K562 (cell line): ENCODE results near the gene CASP9. TPM values are rescaled to one million over a fixed set of nuclear protein-coding genes. Genes with fewer than 3 reads are reported as not detected.

Experiments
- BMI1 ChIP-seq: fragments of 150-350 bp; IDR thresholded peaks from 2 replicates; pipeline ENCODE4 v1.6.1; 2014; ENCODE audit warnings: low read length
- CC2D1A ChIP-seq: fragments of 450-650 bp; IDR thresholded peaks from 2 replicates; pipeline ENCODE4 v1.6.1; 2017; ENCODE audit warnings: mild to moderate bottlenecking
- EWSR1 ChIP-seq: fragments of 450-650 bp; IDR thresholded peaks from 2 replicates; pipeline ENCODE4 v1.6.1; 2018; ENCODE audit warnings: borderline replicate concordance, mild to moderate bottlenecking, low read depth, moderate library complexity; ENCODE audit not compliant: partially characterized antibody
- FIP1L1 ChIP-seq: fragments of 200-400 bp; formaldehyde crosslinking; IDR thresholded peaks from 2 replicates; pipeline ENCODE4 v1.6.1; 2018; ENCODE audit warnings: mild to moderate bottlenecking, low read depth, low read length; ENCODE audit not compliant: poor library complexity, severe bottlenecking
- FOSL1 ChIP-seq: fragments of 200-800 bp; sonication (Bioruptor generic); conservative IDR thresholded peaks from 2 replicates; pipeline ENCODE4 v1.6.1; 2016; ENCODE audit warnings: missing genetic modification characterization, missing compliant biosample characterization
- FOXM1 ChIP-seq, 2 experiments: fragments of 450-650 bp in 1 of 2; sonication (generic) in 1 of 2; formaldehyde crosslinking in 1 of 2; IDR thresholded peaks; 2 replicates each; pipeline versions ENCODE4 v1.6.1 to v1.9.0; 2017 to 2022; ENCODE audit warnings: low read depth in 2 of 2, mild to moderate bottlenecking in 2 of 2, missing genetic modification reagents in 1 of 2, moderate library complexity in 1 of 2
- PML ChIP-seq: IDR thresholded peaks from 2 replicates; pipeline ENCODE4 v1.6.1; 2012; ENCODE audit warnings: low read length, inconsistent platforms
- POLR2B ChIP-seq: fragments of 450-650 bp; IDR thresholded peaks from 2 replicates; pipeline ENCODE4 v1.6.1; 2018; ENCODE audit warnings: low read depth; ENCODE audit not compliant: partially characterized antibody
- RAD21 ChIP-seq, 2 experiments: fragments of 250-450 bp in 1 of 2; fragments of 450-650 bp in 1 of 2; sonication (Bioruptor Pico) in 1 of 2; formaldehyde crosslinking in 1 of 2; IDR thresholded peaks in 1 of 2; conservative IDR thresholded peaks in 1 of 2; 2 replicates each; pipeline versions ENCODE4 v1.4.0 to v1.8.0; 2020 to 2022; ENCODE audit warnings: mild to moderate bottlenecking in 2 of 2, moderate library complexity in 1 of 2
- RAD51 ChIP-seq: fragments of 450-650 bp; IDR thresholded peaks from 2 replicates; pipeline ENCODE4 v1.7.1; 2016; ENCODE audit warnings: low read depth, mild to moderate bottlenecking, borderline replicate concordance
- TEAD4 ChIP-seq, 2 experiments: sonication (generic) in 1 of 2; formaldehyde crosslinking in 1 of 2; IDR thresholded peaks; 2 replicates each; pipeline versions ENCODE4 v1.6.1 to v1.8.0; 2012 to 2022; ENCODE audit warnings: borderline replicate concordance in 1 of 2, inconsistent platforms in 1 of 2, low read length in 1 of 2, mild to moderate bottlenecking in 1 of 2, missing genetic modification reagents in 1 of 2
- TOE1 ChIP-seq, 2 experiments: fragments of 450-650 bp in 1 of 2; sonication (generic) in 1 of 2; formaldehyde crosslinking in 1 of 2; IDR thresholded peaks; 2 replicates each; pipeline versions ENCODE4 v1.7.1 to v1.8.0; 2016 to 2022; ENCODE audit warnings: borderline replicate concordance in 2 of 2, mild to moderate bottlenecking in 2 of 2, antibody characterized with exemption in 1 of 2, inconsistent platforms in 1 of 2, low read depth in 1 of 2, missing genetic modification reagents in 1 of 2, moderate library complexity in 1 of 2
- ZNF12 ChIP-seq: sonication (generic); formaldehyde crosslinking; IDR thresholded peaks from 2 replicates; pipeline ENCODE4 v1.4.0; 2020; ENCODE audit warnings: mild to moderate bottlenecking, missing genetic modification reagents
- ZNF274 ChIP-seq: IDR thresholded peaks from 2 replicates; pipeline ENCODE4 v1.6.1; 2011; ENCODE audit warnings: low read depth, mild to moderate bottlenecking, low read length, moderate library complexity, borderline replicate concordance
- ZNF589 ChIP-seq: fragments of 200-800 bp; sonication (Bioruptor generic); IDR thresholded peaks from 2 replicates; pipeline ENCODE4 v1.6.1; 2016; ENCODE audit warnings: low read depth, missing genetic modification characterization, missing compliant biosample characterization
- polyA plus RNA-seq, 8 experiments: library from polyadenylated mRNA; depleted of rRNA in 4 of 8; stranded (reverse) in 5 of 8; unstranded in 3 of 8; fragments of >200 nt; fragmentation: Nextera tagmentation in 2 of 8; fragmentation: Illumina TruSeq in 1 of 8; extraction: Ambion mirVana in 2 of 8; extraction: Trizol in 1 of 8; gene quantifications; 2 replicates each; pipeline versions ENCODE4 v1.2.1 to v1.2.3, GENCODE V29; 2011 to 2014; ENCODE audit warnings: inconsistent platforms in 1 of 8, missing spikeins in 1 of 8
- total RNA-seq, 7 experiments: library from RNA; depleted of rRNA in 6 of 7; stranded (reverse); fragments of >200 nt in 6 of 7; fragmentation: Illumina TruSeq in 2 of 7; extraction: Trizol in 2 of 7; gene quantifications; 2 replicates each; pipeline versions ENCODE4 v1.2.1 to v1.2.3, GENCODE V29; 2011 to 2021; ENCODE audit warnings: low replicate concordance in 1 of 7
- TF ChIP-seq, protein P1 (sequence below): sonication (generic); formaldehyde crosslinking; IDR thresholded peaks from 2 replicates; pipeline ENCODE4 v1.8.0; 2022; ENCODE audit warnings: mild to moderate bottlenecking, missing genetic modification reagents
- TF ChIP-seq, protein P2 (sequence below): fragments of 450-650 bp; IDR thresholded peaks from 2 replicates; pipeline ENCODE4 v1.6.1; 2016; ENCODE audit warnings: missing biosample characterization, missing genetic modification characterization
- TF ChIP-seq, protein P3 (sequence below): fragments of 450-650 bp; IDR thresholded peaks from 2 replicates; pipeline ENCODE4 v1.6.1; 2016; ENCODE audit warnings: borderline replicate concordance

CASP9 gene
- total and polyA plus RNA-seq, 9 of the 15 experiments (the other 6 are each of a cell fraction or from before 2014, with no cell fraction given), result 10.8 to 54.1 (median 30.7) TPM

DNA sequence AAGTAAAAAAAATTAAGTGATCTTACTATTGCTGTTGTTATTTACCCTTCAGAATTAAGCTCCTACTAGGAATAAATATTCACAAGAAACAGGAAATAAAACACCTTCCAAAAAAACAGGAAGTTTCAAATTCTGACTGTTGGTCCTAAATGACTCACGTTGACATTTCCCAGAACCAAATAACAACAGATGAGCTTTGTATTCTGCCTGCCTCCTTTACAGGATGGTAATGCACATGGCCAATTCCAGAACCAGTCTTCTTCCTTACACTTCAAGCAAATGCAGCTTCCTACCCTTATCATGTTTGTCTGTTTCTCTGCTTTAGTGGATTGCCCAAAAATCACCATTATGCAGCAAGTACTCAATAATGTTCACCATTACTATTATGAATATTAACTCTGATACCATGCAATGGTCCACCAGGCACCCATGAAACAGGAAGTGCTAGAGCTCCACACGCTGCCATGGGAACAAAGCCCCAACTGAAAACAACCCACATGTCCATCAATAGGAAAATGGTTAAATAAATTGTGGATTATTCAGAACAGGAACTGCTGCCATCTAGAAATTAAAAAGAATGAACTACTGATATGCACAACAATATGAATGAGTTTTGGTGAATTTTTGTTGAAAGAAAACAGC lies 8.9 kb downstream of the CASP9 start (continued):
- TF ChIP-seq TEAD4 (IDR thresholded peaks at IDR 0.05; ENCODE audit: low read length) (peak; percentile 16; the same call in 1 of the 2 replicates), TEAD4 (CRISPR knock-in tag; IDR thresholded peaks at IDR 0.05; ENCODE audit: borderline replicate concordance) (no peak), BMI1 (no peak), FOXM1 (IDR thresholded peaks at IDR 0.05; ENCODE audit: low read depth) (peak; percentile 32; the same call in 1 of the 2 replicates), FOXM1 (CRISPR knock-in tag; IDR thresholded peaks at IDR 0.05; ENCODE audit: low read depth) (no peak), RAD51 (no peak), PML (no peak), ZNF12 (CRISPR knock-in tag) (no peak), RAD21 (CRISPR knock-in tag; conservative IDR thresholded peaks at IDR 0.05 in 1 of 2, IDR thresholded peaks at IDR 0.05 in 1 of 2) (no peak), POLR2B (no peak), ZNF274 (no peak), ZNF589 (no peak), FOSL1 (tag) (peak; percentile 93), TOE1 (IDR thresholded peaks at IDR 0.05; ENCODE audit: borderline replicate concordance) (no peak), TOE1 (CRISPR knock-in tag; IDR thresholded peaks at IDR 0.05; ENCODE audit: borderline replicate concordance, low read depth) (no peak), CC2D1A (no peak), FIP1L1 (no peak), EWSR1 (no peak)
- TF ChIP-seq, protein P1, sequence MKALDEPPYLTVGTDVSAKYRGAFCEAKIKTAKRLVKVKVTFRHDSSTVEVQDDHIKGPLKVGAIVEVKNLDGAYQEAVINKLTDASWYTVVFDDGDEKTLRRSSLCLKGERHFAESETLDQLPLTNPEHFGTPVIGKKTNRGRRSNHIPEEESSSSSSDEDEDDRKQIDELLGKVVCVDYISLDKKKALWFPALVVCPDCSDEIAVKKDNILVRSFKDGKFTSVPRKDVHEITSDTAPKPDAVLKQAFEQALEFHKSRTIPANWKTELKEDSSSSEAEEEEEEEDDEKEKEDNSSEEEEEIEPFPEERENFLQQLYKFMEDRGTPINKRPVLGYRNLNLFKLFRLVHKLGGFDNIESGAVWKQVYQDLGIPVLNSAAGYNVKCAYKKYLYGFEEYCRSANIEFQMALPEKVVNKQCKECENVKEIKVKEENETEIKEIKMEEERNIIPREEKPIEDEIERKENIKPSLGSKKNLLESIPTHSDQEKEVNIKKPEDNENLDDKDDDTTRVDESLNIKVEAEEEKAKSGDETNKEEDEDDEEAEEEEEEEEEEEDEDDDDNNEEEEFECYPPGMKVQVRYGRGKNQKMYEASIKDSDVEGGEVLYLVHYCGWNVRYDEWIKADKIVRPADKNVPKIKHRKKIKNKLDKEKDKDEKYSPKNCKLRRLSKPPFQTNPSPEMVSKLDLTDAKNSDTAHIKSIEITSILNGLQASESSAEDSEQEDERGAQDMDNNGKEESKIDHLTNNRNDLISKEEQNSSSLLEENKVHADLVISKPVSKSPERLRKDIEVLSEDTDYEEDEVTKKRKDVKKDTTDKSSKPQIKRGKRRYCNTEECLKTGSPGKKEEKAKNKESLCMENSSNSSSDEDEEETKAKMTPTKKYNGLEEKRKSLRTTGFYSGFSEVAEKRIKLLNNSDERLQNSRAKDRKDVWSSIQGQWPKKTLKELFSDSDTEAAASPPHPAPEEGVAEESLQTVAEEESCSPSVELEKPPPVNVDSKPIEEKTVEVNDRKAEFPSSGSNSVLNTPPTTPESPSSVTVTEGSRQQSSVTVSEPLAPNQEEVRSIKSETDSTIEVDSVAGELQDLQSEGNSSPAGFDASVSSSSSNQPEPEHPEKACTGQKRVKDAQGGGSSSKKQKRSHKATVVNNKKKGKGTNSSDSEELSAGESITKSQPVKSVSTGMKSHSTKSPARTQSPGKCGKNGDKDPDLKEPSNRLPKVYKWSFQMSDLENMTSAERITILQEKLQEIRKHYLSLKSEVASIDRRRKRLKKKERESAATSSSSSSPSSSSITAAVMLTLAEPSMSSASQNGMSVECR (CRISPR knock-in tag), result no peak
- TF ChIP-seq, protein P2, sequence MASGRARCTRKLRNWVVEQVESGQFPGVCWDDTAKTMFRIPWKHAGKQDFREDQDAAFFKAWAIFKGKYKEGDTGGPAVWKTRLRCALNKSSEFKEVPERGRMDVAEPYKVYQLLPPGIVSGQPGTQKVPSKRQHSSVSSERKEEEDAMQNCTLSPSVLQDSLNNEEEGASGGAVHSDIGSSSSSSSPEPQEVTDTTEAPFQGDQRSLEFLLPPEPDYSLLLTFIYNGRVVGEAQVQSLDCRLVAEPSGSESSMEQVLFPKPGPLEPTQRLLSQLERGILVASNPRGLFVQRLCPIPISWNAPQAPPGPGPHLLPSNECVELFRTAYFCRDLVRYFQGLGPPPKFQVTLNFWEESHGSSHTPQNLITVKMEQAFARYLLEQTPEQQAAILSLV (tag), result no peak
- TF ChIP-seq, protein P3, sequence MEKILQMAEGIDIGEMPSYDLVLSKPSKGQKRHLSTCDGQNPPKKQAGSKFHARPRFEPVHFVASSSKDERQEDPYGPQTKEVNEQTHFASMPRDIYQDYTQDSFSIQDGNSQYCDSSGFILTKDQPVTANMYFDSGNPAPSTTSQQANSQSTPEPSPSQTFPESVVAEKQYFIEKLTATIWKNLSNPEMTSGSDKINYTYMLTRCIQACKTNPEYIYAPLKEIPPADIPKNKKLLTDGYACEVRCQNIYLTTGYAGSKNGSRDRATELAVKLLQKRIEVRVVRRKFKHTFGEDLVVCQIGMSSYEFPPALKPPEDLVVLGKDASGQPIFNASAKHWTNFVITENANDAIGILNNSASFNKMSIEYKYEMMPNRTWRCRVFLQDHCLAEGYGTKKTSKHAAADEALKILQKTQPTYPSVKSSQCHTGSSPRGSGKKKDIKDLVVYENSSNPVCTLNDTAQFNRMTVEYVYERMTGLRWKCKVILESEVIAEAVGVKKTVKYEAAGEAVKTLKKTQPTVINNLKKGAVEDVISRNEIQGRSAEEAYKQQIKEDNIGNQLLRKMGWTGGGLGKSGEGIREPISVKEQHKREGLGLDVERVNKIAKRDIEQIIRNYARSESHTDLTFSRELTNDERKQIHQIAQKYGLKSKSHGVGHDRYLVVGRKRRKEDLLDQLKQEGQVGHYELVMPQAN, result no peak; the same call in 1 of the 2 replicates
